ENCODE results near the gene FAM228B.
A peak's percentile ranks its signal among the peaks of the same experiment; 100 is the strongest.
"Not testable (repeated sequence)": the region's sequence is repeated elsewhere in the genome, so short reads cannot be mapped to it uniquely, and the experiment has no call there.

FAM228B gene

DNA sequence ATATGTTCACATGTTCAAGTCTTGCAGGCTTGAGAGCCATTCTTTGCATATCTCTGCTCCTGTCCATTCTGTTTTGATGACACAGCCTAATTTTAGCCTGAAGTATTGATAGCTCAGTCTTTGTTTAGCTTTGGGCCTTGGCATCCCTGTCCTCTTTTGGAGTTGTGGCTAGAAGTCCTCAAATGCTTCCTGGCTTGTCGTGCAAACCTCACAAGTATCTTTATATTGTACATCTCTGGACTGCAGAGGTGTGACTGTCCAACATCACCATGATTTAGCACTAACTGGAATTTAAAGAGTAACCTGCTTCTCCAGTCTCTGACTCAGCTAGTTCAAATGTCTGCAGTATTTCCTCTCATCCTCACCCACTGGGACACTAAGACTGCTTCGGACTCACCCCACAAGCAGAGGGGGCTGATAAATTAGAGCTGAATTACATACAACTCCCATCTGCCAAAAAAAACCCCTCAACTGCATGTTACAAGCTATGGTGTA is 11.8 kb upstream of the FAM228B start:
- peaks cover 0 to 8% of the 10 kb centered on the region in 2 donors for H3K36me3 Mint-ChIP-seq
- ATAC-seq (replicated peaks) (no peak), DNase-seq (no peak)
- no peak overlapping the region for H3K4me3 Mint-ChIP-seq
- H3K27ac Mint-ChIP-seq, result no peak overlapping the region
- H3K4me1 Mint-ChIP-seq, result peaks cover 0 to 2% of the 10 kb centered on the region in 2 donors
- H3K9me3 Mint-ChIP-seq, result peaks cover 15 to 22% of the 10 kb centered on the region in 2 donors
- H3K27me3 Mint-ChIP-seq, result no peaks in the 10 kb centered on the region

DNA sequence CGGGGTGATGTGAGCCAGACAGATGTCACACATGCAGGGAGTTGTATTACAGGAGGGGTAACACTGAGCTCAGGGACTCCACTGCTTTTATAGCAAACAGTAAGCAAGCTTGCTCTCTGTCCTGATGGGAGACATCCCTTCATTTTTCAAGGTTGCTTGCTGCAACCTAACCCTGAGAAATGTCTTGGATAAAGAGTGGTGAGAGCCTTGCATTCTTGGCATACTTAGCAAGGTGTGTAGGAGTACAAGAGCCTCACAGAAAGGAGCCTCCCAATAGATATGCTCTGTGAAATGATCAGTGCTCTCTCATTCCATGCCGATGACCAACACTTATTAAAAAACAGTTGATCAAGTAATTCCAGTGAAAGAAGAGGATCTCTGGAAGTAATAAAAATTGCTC is 8.2 kb upstream of the FAM228B start:
- ATAC-seq (replicated peaks) (no peak), DNase-seq (no peak)
- Mint-ChIP-seq H3K9me3 (no peaks in the 10 kb centered on the region), H3K27ac (no peak overlapping the region), H3K27me3 (no peaks in the 10 kb centered on the region), H3K4me3 (no peak overlapping the region), H3K4me1 (peaks cover 0 to 2% of the 10 kb centered on the region in 2 donors), H3K36me3 (no peaks in the 10 kb centered on the region)

DNA sequence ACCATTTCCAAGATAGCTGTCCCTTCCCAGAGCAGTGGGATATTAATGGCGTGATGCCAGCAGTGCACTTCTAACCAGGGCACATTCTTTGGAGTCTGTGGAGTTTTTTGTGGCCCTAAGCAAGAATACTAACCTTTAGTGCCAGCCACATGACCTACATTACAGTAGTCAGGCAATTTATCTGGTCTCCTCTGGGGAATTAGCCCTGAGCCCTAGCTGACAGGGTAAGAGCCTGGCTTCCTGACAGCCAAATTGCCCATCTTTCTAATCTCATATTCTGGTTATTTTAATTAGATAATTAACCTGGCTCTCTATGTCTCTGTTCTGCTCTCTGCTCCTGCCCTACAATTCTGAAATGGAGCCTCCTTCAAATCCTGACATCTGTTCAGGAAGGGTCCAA is 5.4 kb upstream of the FAM228B start:
- no peak overlapping the region for H3K27ac Mint-ChIP-seq
- H3K27me3 Mint-ChIP-seq, result no peaks in the 10 kb centered on the region
- DNase-seq (no peak), ATAC-seq (replicated peaks) (no peak)
- H3K4me3 Mint-ChIP-seq, result no peak overlapping the region
- H3K4me1 Mint-ChIP-seq, result peaks cover 1 to 5% of the 10 kb centered on the region in 2 donors
- no peaks in the 10 kb centered on the region for H3K9me3 Mint-ChIP-seq
- no peaks in the 10 kb centered on the region for H3K36me3 Mint-ChIP-seq

DNA sequence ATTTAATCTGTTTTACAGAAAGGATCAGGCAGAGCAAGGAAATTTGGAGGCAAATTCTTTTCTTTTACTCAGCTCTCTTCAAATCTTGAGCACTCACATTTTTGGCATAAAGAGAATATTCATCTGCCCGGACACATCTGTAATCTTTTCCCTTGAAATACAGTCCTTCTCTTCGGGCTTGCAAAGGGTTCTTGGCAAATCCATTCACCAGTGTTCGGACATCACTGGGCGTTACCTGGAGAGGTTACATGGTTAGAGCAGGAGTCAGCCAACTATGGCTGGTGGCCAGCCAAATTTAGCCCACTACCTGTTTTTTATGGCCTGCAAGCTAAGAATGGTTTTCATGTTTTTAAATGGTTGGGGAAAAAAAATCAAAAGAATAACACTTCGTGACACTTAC is 2.2 kb upstream of the FAM228B start:
- Mint-ChIP-seq H3K9me3 (no peaks in the 10 kb centered on the region), H3K27ac (no peak overlapping the region), H3K27me3 (no peaks in the 10 kb centered on the region), H3K36me3 (no peaks in the 10 kb centered on the region), H3K4me3 (no peak overlapping the region), H3K4me1 (peaks cover 12 to 24% of the 10 kb centered on the region in 2 donors)
- DNase-seq (no peak), ATAC-seq (replicated peaks) (no peak)

DNA sequence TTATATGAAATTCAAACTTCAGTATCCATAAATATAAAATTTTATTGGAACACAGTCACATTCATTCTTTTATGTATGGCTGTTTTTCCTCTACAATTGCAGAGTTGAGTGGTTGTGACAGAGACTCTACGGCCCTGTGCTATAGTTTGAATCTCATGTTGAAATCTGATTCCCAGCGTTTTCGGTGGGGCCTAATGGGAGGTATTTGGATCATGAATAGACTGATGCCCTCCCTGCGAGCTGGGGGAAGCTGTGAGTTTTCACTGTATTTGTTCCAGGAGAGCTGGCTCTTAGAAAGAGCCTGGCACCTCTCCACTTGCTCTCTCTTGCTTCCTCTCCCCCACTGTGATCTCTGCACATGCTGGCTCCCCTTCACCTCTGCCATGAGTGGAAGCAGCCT is 1.8 kb upstream of the FAM228B start:
- Mint-ChIP-seq H3K27me3 (no peaks in the 10 kb centered on the region), H3K4me3 (no peak overlapping the region), H3K27ac (no peak overlapping the region), H3K9me3 (no peaks in the 10 kb centered on the region), H3K4me1 (peaks cover 12 to 24% of the 10 kb centered on the region in 2 donors), H3K36me3 (no peaks in the 10 kb centered on the region)
- ATAC-seq (replicated peaks) (no peak), DNase-seq (no peak)

DNA sequence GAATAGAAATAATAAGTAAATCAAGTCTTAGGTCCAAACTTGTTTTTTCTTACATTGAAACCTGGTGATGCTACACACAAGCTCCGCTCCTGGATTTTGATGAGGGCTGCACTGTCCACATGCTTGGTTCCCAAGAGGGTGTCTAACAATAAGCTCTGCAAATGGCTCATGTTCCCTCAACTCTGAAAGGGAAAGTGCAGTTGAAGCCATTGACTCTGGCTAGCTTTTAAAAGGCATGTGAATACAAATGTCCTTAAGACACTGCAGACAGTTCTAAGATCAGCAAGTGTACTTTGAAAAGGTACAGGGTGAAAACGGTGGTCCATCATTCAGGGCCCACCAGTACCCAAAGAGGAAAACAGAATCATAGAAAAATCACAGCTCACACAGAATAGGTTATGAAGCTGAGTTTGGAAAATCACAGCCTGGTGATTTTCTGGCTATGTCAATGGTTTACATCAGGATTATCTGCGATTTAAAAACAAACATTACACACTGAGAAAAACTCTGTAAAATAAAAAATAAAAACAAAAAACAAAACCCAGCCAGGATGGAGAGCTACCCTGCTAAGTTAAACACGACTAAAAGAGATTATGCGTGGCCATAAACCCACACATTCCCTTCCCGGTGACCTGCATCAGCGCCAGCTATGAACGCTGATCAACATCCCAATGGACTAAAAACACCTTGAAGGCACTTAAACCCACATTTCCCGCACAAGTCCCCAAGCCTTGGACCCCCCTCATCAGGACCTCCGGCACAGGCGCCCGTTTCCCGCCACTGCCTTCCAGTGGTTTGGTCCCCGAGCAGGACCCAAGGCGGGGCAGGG is 689 bp upstream of the FAM228B start:
- Mint-ChIP-seq H3K9me3 (no peaks in the 10 kb centered on the region), H3K27me3 (no peaks in the 10 kb centered on the region), H3K4me3 (peak overlapping the region; percentile 87 to 94), H3K27ac (peak overlapping the region; percentile 91), H3K4me1 (peaks cover 12 to 24% of the 10 kb centered on the region in 2 donors), H3K36me3 (no peaks in the 10 kb centered on the region)
- DNase-seq (no peak), ATAC-seq (replicated peaks) (no peak)

DNA sequence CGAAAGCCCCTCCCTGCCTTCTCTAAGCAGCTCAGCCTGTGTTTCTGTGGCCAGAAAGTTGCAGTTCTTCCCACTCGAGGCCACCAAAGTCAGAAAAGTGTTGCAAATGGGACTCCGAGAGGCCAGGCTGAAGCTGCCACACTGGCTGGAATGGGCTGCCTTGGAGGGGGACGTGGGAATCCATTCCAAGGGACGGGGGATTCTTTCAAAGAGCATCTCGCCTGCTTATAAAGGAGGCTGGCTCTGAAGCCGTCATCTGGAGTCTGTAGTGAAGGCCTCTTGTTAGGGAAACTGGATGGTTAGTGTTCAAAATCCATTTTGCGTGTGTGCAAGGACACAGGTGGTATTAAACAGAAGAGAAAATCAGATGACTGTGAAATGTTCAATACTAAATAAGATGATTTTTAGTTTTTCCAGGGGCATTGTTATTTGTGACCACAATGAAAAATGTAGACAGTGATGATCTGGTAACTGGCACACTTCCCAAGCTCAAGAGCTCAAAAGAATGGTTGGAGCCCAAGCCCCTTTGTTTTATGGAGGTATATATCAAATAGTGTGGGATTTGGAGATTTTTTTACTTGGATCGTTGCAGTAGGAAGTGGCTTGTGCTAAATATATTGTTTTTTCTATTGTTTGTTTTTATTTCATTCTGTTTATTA is 782 bp downstream of the FAM228B start:
- H3K36me3 Mint-ChIP-seq, result peaks cover 3 to 4% of the 10 kb centered on the region in 2 donors
- DNase-seq (no peak), ATAC-seq (replicated peaks) (peak; percentile 9 to 12)
- H3K9me3 Mint-ChIP-seq, result no peaks in the 10 kb centered on the region
- peaks cover 12 to 26% of the 10 kb centered on the region in 2 donors for H3K4me1 Mint-ChIP-seq
- H3K27me3 Mint-ChIP-seq, result no peaks in the 10 kb centered on the region
- peak overlapping the region; percentile 92 to 94 for H3K4me3 Mint-ChIP-seq
- peak overlapping the region; percentile 93 for H3K27ac Mint-ChIP-seq

DNA sequence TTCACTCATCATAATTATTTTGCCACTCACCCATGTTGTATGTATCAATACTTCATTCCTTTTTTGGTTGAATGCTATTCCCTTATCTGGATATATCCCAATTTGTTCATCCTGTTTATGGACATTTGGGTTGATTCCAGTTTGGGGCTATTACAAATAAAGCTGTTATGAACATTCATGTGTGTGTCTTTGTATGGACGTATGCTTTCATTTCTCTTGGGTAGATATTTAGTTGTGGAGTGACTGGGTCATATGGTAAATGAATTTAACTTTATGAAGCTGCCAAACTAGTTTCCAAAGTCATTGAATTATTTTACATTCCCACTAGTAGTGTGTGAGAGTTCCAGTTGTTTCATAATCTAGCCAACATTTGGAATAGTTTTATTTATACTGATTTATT is 2.7 kb downstream of the FAM228B start:
- no peak for ATAC-seq (replicated peaks)
- peaks cover 12 to 28% of the 10 kb centered on the region in 2 donors for H3K4me1 Mint-ChIP-seq
- no peak overlapping the region for H3K4me3 Mint-ChIP-seq
- DNase-seq, result no peak
- no peak overlapping the region for H3K27ac Mint-ChIP-seq
- peaks cover 3 to 4% of the 10 kb centered on the region in 2 donors for H3K36me3 Mint-ChIP-seq
- no peaks in the 10 kb centered on the region for H3K27me3 Mint-ChIP-seq
- no peaks in the 10 kb centered on the region for H3K9me3 Mint-ChIP-seq

DNA sequence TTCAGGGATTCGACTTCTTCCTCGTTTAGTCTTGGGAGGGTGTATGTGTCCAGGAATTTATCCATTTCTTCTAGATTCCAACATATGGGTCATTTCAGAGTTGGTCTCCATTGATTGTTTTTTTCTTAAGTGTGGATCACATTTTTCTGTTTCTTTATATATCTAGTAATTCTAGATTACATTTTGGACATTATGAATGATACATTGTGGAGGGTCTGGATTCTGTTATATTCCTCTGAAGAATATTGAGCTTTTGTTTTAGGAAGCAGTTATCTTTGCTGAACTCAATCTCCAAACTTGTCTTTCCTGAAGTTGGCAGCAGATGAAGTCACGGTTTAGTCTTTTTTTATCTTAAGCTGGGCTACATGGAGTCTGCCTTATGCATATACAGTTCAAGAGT is 9.3 kb downstream of the FAM228B start:
- ATAC-seq (replicated peaks) (no peak), DNase-seq (no peak)
- Mint-ChIP-seq H3K27ac (no peak overlapping the region), H3K36me3 (peaks cover 13 to 19% of the 10 kb centered on the region in 2 donors), H3K9me3 (peaks cover 0 to 3% of the 10 kb centered on the region in 2 donors), H3K4me1 (peaks cover 2 to 4% of the 10 kb centered on the region in 2 donors), H3K4me3 (no peak overlapping the region), H3K27me3 (no peaks in the 10 kb centered on the region)

DNA sequence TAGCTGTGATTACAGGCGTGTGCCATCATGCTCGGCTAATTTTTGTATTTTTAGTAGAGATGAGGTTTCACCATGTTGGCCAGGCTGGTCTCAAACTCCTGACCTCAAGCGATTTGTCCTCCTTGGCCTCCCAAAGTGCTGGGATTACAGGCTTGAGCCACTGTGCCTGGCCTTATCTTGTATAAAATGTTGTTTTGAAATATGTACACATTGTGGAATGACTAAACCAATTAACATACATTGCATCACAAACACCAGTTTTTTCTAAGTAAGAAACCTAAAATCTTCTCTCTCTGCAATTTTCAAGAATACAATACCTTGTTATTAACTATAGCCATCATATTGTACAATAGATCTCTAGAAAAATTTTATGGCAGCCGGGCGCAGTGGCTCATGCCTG is 17.0 kb downstream of the FAM228B start:
- not testable (repeated sequence) for H3K27ac Mint-ChIP-seq; H3K27me3 Mint-ChIP-seq; H3K9me3 Mint-ChIP-seq; H3K4me3 Mint-ChIP-seq; H3K4me1 Mint-ChIP-seq; H3K36me3 Mint-ChIP-seq; ATAC-seq (replicated peaks); DNase-seq

DNA sequence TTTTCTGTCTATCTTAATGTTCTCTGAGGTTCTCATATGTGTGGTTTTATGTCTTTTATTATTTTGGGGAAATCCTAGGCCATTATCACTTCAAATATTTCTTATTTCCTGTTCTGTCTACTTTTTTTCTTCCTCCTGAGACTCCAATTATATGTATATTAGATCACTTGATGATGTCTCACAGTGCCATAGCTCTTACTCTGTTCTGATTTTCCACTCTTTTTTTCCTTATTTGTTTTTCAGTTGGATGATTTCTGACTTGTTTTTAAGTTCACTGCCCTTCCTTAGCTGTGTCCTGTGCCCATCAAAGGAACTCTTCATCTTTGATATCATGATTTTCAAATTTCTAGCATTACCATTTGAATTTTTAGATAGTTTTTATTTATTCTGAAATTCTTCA is 24.1 kb downstream of the FAM228B start:
- DNase-seq (no peak), ATAC-seq (replicated peaks) (no peak)
- Mint-ChIP-seq H3K27ac (no peak overlapping the region), H3K36me3 (peaks cover 23 to 41% of the 10 kb centered on the region in 2 donors), H3K4me1 (no peaks in the 10 kb centered on the region), H3K27me3 (no peaks in the 10 kb centered on the region), H3K4me3 (no peak overlapping the region), H3K9me3 (peaks cover 10 to 21% of the 10 kb centered on the region in 2 donors)

DNA sequence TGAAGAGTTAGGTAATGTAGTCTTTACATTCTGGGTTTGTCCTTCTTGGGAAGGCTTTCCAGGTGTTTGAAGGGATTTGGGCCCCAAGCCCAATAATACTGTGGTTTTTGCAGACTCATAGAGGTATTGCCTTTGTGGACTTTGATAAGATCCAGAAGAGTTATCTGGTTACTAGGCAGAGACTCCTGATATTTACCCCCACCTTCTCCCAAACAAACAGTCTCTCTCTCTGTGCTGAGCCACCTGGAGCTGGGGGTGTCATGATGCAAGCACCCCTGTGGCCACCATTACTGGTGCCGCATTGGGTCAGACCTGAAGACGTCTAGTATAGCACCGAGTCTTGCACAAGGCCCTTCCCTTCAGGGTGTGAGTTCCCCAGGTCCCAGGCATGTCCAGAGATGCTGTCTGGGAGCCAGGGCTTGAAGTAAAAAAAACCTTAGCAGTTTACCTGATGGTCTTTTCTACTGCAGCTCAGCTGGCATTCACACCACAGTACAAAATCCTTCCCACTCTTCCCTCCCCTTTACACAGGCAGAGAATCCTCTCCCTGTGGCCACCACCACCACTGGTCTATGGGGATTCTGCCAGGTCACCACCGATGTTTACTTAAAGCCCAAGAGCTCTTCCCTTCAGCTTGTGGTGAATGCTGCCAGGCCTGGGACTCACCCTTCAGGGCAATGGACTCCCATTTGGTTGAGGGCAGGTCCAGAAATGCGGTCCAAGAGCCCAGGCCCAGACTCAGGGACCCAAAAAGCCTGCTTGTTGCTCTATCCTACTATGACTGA is 29.3 kb downstream of the FAM228B start:
- H3K4me3 Mint-ChIP-seq, result no peak overlapping the region
- peak overlapping the region; percentile 71 for H3K27ac Mint-ChIP-seq
- H3K36me3 Mint-ChIP-seq, result peaks cover 17 to 38% of the 10 kb centered on the region in 2 donors

DNA sequence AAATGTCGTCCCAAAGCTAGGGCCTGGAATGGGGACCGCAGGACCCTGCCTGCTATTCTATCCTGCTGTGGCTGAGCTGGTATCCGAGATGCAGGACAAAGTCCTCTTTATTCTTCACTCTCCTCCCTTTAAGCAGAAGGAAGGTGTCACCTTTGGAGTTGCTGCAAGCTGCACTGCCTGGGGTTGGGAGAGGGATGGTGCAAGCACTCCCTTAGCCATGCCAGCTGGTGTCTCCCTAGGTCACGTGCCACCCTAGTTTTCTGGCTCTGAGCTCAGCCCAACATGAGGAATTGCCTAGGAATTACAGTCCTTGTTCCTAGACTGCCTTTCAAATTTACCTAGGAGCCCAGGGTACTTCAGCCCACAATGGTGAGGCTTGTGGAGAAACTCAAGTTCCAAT is 30.2 kb downstream of the FAM228B start:
- Mint-ChIP-seq H3K9me3 (peaks cover 2 to 8% of the 10 kb centered on the region in 2 donors), H3K4me1 (no peaks in the 10 kb centered on the region), H3K27ac (no peak overlapping the region), H3K36me3 (peaks cover 11 to 35% of the 10 kb centered on the region in 2 donors), H3K4me3 (no peak overlapping the region), H3K27me3 (no peaks in the 10 kb centered on the region)
- no peak for DNase-seq
- no peak for ATAC-seq (replicated peaks)

More for the DNA sequence above, 29.3 kb downstream of the FAM228B start:
- Mint-ChIP-seq H3K4me1 (no peaks in the 10 kb centered on the region), H3K9me3 (peaks cover 5 to 15% of the 10 kb centered on the region in 2 donors), H3K27me3 (no peaks in the 10 kb centered on the region)
- ATAC-seq (replicated peaks) (no peak), DNase-seq (no peak)

DNA sequence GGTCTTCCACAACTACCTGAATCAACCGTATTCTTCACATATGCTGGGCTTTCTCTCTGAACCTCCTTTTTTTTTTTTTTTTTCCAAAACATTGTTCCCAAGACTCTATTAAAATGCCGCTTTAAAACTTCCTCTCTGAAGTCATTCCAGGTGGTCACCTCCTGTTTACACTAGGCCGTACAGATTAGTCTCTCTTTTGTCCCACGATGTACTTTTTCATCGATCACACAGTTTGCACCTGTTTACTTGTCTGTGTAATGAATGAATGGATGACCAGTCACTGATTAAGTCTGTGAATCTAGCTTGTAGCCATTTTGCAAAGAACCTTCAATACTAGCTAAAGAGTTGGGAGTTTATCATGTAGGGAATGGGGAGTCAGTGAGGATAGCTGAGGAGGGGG is 34.9 kb downstream of the FAM228B start:
- H3K4me3 Mint-ChIP-seq, result no peak overlapping the region
- ATAC-seq (replicated peaks), result no peak

More for the DNA sequence above, 34.9 kb downstream of the FAM228B start:
- DNase-seq, result no peak
- Mint-ChIP-seq H3K9me3 (no peaks in the 10 kb centered on the region), H3K27ac (no peak overlapping the region), H3K36me3 (peaks cover 3 to 12% of the 10 kb centered on the region in 2 donors), H3K27me3 (no peaks in the 10 kb centered on the region), H3K4me1 (no peaks in the 10 kb centered on the region)
